GM12865 (cell line): ENCODE data around the gene BOD1.

Experiments used
- DNase-seq: peaks from one replicate; pipeline ENCODE4 v3.0.0; 2010; ENCODE audit warnings: low read depth
- H3K4me3 ChIP-seq: 2 replicates; pipeline ENCODE4 v1.5.1; 2011; ENCODE audit warnings: mild to moderate bottlenecking, low read depth, low read length, control low read depth
- CTCF ChIP-seq: IDR thresholded peaks from 2 replicates; pipeline ENCODE4 v1.5.1; 2011; ENCODE audit warnings: low read length, control low read depth, low read depth, inconsistent platforms; ENCODE audit not compliant: insufficient read depth; ENCODE audit errors: missing control alignments

BOD1 gene

GRCh38 chr5:173620784-173621183 lies 4.3 kb upstream of the BOD1 start:
- DNase-seq, result no peak
- TF ChIP-seq CTCF, result no peak
- no peak overlapping the region for H3K4me3 ChIP-seq

DNA sequence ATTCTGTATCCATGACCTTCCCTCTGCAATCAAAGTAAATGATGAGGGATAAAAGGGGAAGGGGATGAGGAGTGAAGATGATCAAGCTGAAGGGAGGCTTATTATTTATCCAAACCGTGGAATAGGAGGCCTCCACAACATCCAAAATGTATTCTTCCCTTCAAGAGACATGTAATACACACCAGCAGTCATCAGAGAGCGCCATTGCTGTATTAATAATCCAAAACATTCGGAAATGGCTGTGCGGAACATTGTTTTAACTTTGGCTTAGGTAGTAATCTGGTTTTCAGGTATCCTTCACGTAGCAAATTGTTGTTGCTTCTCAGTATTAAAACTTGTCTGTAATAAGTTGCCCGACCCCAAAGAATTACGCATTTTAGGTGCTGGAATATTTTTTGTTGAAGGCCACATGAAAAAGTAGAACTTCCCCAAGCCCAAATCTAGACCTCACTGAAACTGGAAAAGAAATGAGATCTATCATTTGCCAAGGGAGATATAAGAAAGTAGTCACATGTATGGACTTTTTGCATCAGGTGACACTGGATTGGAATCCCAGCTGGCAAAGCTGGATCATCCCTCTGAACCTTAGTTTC lies 2.6 kb upstream of the BOD1 start:
- peak; percentile 74 for TF ChIP-seq CTCF
- H3K4me3 ChIP-seq, result no peak overlapping the region
- peak; percentile 74 for DNase-seq

- DNase-seq, result peak; percentile 88
- peak overlapping the region; percentile 82 for H3K4me3 ChIP-seq
- peak; percentile 77 for TF ChIP-seq CTCF
Observed at GRCh38 chr5:173615884-173616576, 420 bp downstream of the BOD1 start.

GRCh38 chr5:173614591-173614990 lies 1.9 kb downstream of the BOD1 start:
- DNase-seq, result no peak
- no peak for TF ChIP-seq CTCF
- peak overlapping the region; percentile 82 for H3K4me3 ChIP-seq

GRCh38 chr5:173613433-173614159 lies 2.9 kb downstream of the BOD1 start:
- no peak overlapping the region for H3K4me3 ChIP-seq
- no peak for DNase-seq
- no peak for TF ChIP-seq CTCF

DNA sequence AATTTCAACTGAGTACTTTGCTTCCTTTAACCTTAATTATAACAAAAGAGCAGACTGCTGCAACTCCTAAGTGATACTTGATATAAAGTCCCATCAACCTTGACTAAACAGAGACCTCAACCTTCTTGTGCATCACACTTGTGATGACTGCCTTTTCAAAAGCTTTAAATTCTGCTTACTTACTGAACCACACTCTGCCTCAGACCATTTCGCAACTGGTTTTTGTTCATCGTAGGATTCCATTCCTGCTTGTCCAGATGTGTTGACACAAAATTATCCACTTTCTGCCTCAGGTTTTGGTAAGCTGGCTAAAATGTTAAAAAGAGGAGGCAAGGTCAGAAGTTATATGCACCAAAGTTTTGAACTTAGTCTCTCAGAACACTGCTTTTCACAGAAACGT lies 3.5 kb downstream of the BOD1 start:
- DNase-seq, result no peak

More for the DNA sequence above, 3.5 kb downstream of the BOD1 start:
- H3K4me3 ChIP-seq, result no peak overlapping the region
- TF ChIP-seq CTCF, result no peak
